ENCODE results near the gene BLOC1S4.

The BLOC1S4 gene

DNA sequence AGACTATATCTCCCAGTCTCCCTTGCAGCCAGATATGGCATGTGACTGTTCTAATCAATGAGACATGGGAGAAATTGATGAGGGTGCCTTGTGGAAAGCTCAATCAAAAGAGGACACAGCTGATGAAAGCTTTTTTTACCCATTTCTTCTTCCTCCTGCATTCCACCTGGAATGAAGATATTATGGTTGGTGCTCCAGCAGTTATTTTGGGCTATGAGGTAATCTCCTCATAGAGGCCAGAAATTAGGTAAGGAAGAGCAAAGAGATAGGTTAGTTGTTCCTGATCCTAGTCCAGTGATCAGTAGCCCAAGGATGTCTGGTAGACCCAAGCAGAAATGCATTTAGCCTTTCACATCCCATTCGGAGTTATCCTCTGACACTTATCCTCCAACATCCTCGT lies 49.7 kb downstream of the BLOC1S4 start:
- no peak for DNase-seq

Data from fibroblast of skin of back (primary cell).